K562 (cell line): ENCODE measurements around the gene NUDT6. TPM values are rescaled to one million over a fixed set of nuclear protein-coding genes. Genes with fewer than 3 reads are reported as not detected.

ENCODE experiments used
- ATAC-seq: fragments of 200-7000 bp; cut with Tn5 transposase; 3 replicates; pipeline ENCODE4 v1.9.1; 2020; ENCODE audit warnings: moderate library complexity
- BruUV-seq: library from RNA; stranded (reverse); fragments of 400-500 nt; replicated peaks from 2 replicates; lab custom pipeline; 2021; lab: Mats Ljungman, UMichigan
- CTCF ChIA-PET: fragments of 300-600 bp; formaldehyde crosslinking; extraction: SDS; loops from one replicate; lab custom pipeline; 2021; ENCODE audit warnings: low intra/inter-chr PET ratio; lab: Yijun Ruan, JAX
- POLR2A ChIA-PET: fragments of 300-600, 350-650 bp; sonication (Branson Sonifier 250); formaldehyde crosslinking; extraction: SDS; loops from one replicate; lab custom pipeline; 2021; ENCODE audit warnings: antibody characterized with exemption, inconsistent platforms; lab: Yijun Ruan, JAX
- DNase-seq, 4 experiments: peaks; one replicate each; pipeline versions ENCODE4 v3.0.0 to v3.0.0-alpha.2; 2011 to 2018; ENCODE audit warnings: low spot score in 3 of 4, mixed read lengths in 3 of 4; ENCODE audit errors: extremely low read depth in 1 of 4
- FAIRE-seq: peaks from 2 replicates; lab custom pipeline; 2011; peaks lifted over from hg19 to GRCh38; lab: Jason Lieb, UNC
- H2AFZ ChIP-seq: 2 replicates; pipeline ENCODE4 v1.6.0; 2011; ENCODE audit warnings: low read depth, low read length, control low read depth, inconsistent platforms
- H3K27ac ChIP-seq: fragments of 200-600 bp; 3 replicates; pipeline ENCODE4 v1.8.0; 2011; ENCODE audit warnings: low read depth, mild to moderate bottlenecking, control low read depth, inconsistent platforms, low read length, moderate library complexity, mixed read lengths; ENCODE audit errors: extremely low read depth
- H3K27me3 ChIP-seq, 2 experiments: fragments of 300-600 bp in 1 of 2; 2 replicates in 1 of 2; 3 replicates in 1 of 2; pipeline versions ENCODE4 v1.6.0 to v1.8.0; 2011; ENCODE audit warnings: inconsistent platforms in 2 of 2, low read length in 2 of 2, mild to moderate bottlenecking in 1 of 2, mixed read lengths in 1 of 2, moderate library complexity in 1 of 2; ENCODE audit not compliant: control insufficient read depth in 2 of 2, insufficient read depth in 2 of 2
- H3K36me3 ChIP-seq: fragments of 300-600 bp; 3 replicates; pipeline ENCODE4 v1.8.0; 2011; ENCODE audit warnings: mild to moderate bottlenecking, low read length, inconsistent platforms; ENCODE audit not compliant: control insufficient read depth, insufficient read depth
- H3K4me1 ChIP-seq, 2 experiments: fragments of 200-600 bp in 1 of 2; replicated peaks in 1 of 2; 2 replicates in 1 of 2; 3 replicates in 1 of 2; pipeline versions ENCODE4 v1.5.1 to v1.8.0; 2011; ENCODE audit warnings: inconsistent platforms in 2 of 2, low read length in 2 of 2, mild to moderate bottlenecking in 1 of 2, mixed read lengths in 1 of 2, moderate library complexity in 1 of 2; ENCODE audit not compliant: control insufficient read depth in 2 of 2, insufficient read depth in 2 of 2
- H3K4me2 ChIP-seq: 2 replicates; pipeline ENCODE4 v1.6.1; 2011; ENCODE audit warnings: low read length, control low read depth, inconsistent platforms, mixed read lengths; ENCODE audit not compliant: insufficient read depth
- H3K4me3 ChIP-seq: fragments of 200-600 bp; sonication (generic), shearing (Covaris generic); 2 replicates; pipeline ENCODE4 v1.5.1; 2016; ENCODE audit warnings: control low read depth, inconsistent platforms
- H3K79me2 ChIP-seq: fragments of 200-600 bp; 3 replicates; pipeline ENCODE4 v1.8.0; 2011; ENCODE audit warnings: low read length, inconsistent platforms; ENCODE audit not compliant: control insufficient read depth, insufficient read depth
- H3K9ac ChIP-seq, 2 experiments: 2 replicates each; pipeline versions ENCODE4 v1.6.0 to v1.6.1; 2011; ENCODE audit warnings: low read depth in 2 of 2, low read length in 2 of 2, control low read depth in 1 of 2, inconsistent platforms in 1 of 2, mild to moderate bottlenecking in 1 of 2, mixed read lengths in 1 of 2; ENCODE audit not compliant: insufficient read depth in 1 of 2
- H3K9me1 ChIP-seq: one replicate; pipeline ENCODE4 v1.6.0; 2011; ENCODE audit warnings: inconsistent platforms, mild to moderate bottlenecking, low read length, moderate library complexity; ENCODE audit not compliant: control insufficient read depth, insufficient read depth
- H3K9me3 ChIP-seq: replicated peaks from 2 replicates; pipeline ENCODE4 v1.5.1; 2011; ENCODE audit warnings: low read depth, low read length, inconsistent platforms; ENCODE audit not compliant: control insufficient read depth, insufficient read depth
- H4K20me1 ChIP-seq: replicated peaks from 2 replicates; pipeline ENCODE4 v1.6.1; 2011; ENCODE audit warnings: low read length, inconsistent platforms, mixed read lengths; ENCODE audit not compliant: control insufficient read depth, insufficient read depth
- CSDE1 ChIP-seq, 2 experiments: fragments of 450-650 bp; IDR thresholded peaks; 2 replicates each; pipeline ENCODE4 v1.6.1; 2016; ENCODE audit warnings: mild to moderate bottlenecking in 1 of 2
- DIDO1 ChIP-seq: fragments of 450-650 bp; IDR thresholded peaks from 2 replicates; pipeline ENCODE4 v1.6.1; 2016; ENCODE audit warnings: low read depth, missing biosample characterization, missing genetic modification characterization
- GTF2B ChIP-seq: IDR thresholded peaks from 2 replicates; pipeline ENCODE4 v1.6.1; 2011; ENCODE audit not compliant: insufficient read length; ENCODE audit errors: extremely low read depth
- HNRNPUL1 ChIP-seq: fragments of 200-400 bp; formaldehyde crosslinking; IDR thresholded peaks from 2 replicates; pipeline ENCODE4 v1.6.1; 2017; ENCODE audit warnings: low read length
- KLF16 ChIP-seq: IDR thresholded peaks from 2 replicates; pipeline ENCODE4 v1.6.1; 2016; ENCODE audit warnings: antibody characterized with exemption
- MIER1 ChIP-seq: fragments of 450-650 bp; IDR thresholded peaks from 2 replicates; pipeline ENCODE4 v1.6.1; 2016; ENCODE audit warnings: antibody characterized with exemption, mild to moderate bottlenecking, low read depth
- NFIX ChIP-seq: fragments of 250-450 bp; sonication (Bioruptor Pico); IDR thresholded peaks from 2 replicates; pipeline ENCODE4 v1.4.0; 2020; ENCODE audit warnings: low read depth, mild to moderate bottlenecking, moderate library complexity
- POLR2G ChIP-seq: fragments of 200-400 bp; formaldehyde crosslinking; IDR thresholded peaks from 2 replicates; pipeline ENCODE4 v1.6.1; 2017; ENCODE audit warnings: low read depth, mild to moderate bottlenecking, antibody characterized with exemption, low read length, moderate library complexity
- RBM25 ChIP-seq: fragments of 200-400 bp; formaldehyde crosslinking; IDR thresholded peaks from 2 replicates; pipeline ENCODE4 v1.6.1; 2018; ENCODE audit warnings: low read length, low read depth, moderate library complexity; ENCODE audit not compliant: severe bottlenecking
- SIN3A ChIP-seq, 2 experiments: fragments of 150-350 bp in 1 of 2; IDR thresholded peaks; 2 replicates each; pipeline ENCODE4 v1.6.1; 2011 to 2016; ENCODE audit warnings: borderline replicate concordance in 2 of 2, low read depth in 2 of 2, low read length in 2 of 2, mild to moderate bottlenecking in 2 of 2, moderate library complexity in 2 of 2; ENCODE audit not compliant: control insufficient read depth in 1 of 2
- VEZF1 ChIP-seq: fragments of 200-800 bp; sonication (Bioruptor generic); IDR thresholded peaks from 2 replicates; pipeline ENCODE4 v1.6.1; 2017; ENCODE audit warnings: missing genetic modification characterization, missing compliant biosample characterization
- ZBTB1 ChIP-seq: sonication (generic); formaldehyde crosslinking; IDR thresholded peaks from 2 replicates; pipeline ENCODE4 v1.8.1; 2023; ENCODE audit warnings: missing genetic modification reagents, low read depth, mild to moderate bottlenecking, borderline replicate concordance
- ZNF280A ChIP-seq: fragments of 450-650 bp; IDR thresholded peaks from 2 replicates; pipeline ENCODE4 v1.6.1; 2018; ENCODE audit warnings: mild to moderate bottlenecking, low read depth; ENCODE audit not compliant: partially characterized antibody
- ZNF507 ChIP-seq: conservative IDR thresholded peaks from 2 replicates; pipeline ENCODE4 v1.6.1; 2017; ENCODE audit warnings: missing genetic modification characterization, missing compliant biosample characterization
- ZNF778 ChIP-seq: fragments of 450-650 bp; formaldehyde crosslinking; IDR thresholded peaks from 2 replicates; pipeline ENCODE4 v1.4.0; 2020; ENCODE audit warnings: mild to moderate bottlenecking, moderate library complexity
- WGBS: fragments of 100-300 bp; shearing (Covaris generic); methylation state at CpG from one replicate; pipeline ENCODE4 v1.1.6; 2016; ENCODE audit warnings: low coverage, mixed read lengths; ENCODE audit not compliant: insufficient coverage; ENCODE audit errors: missing lambda C conversion rate; 5-methylcytosine and 5-hydroxymethylcytosine counted together
- in situ Hi-C: fragments of 300-500 bp; cut with MboI; formaldehyde crosslinking; loops from 4 replicates; pipeline ENCODE4 v1.15.0; 2018; ENCODE audit warnings: inconsistent platforms, mixed read lengths
- intact Hi-C: fragments of 100-400 bp; cut with micrococcal nuclease; formaldehyde crosslinking; loops from 2 replicates; pipeline ENCODE4 v1.14.2; 2022
- polyA plus RNA-seq, 8 experiments: library from polyadenylated mRNA; depleted of rRNA in 4 of 8; stranded (reverse) in 5 of 8; unstranded in 3 of 8; fragments of >200 nt; fragmentation: Nextera tagmentation in 2 of 8; fragmentation: Illumina TruSeq in 1 of 8; extraction: Ambion mirVana in 2 of 8; extraction: Trizol in 1 of 8; gene quantifications; 2 replicates each; pipeline versions ENCODE4 v1.2.1 to v1.2.3, GENCODE V29; 2011 to 2014; ENCODE audit warnings: inconsistent platforms in 1 of 8, missing spikeins in 1 of 8
- total RNA-seq, 7 experiments: library from RNA; depleted of rRNA in 6 of 7; stranded (reverse); fragments of >200 nt in 6 of 7; fragmentation: Illumina TruSeq in 2 of 7; extraction: Trizol in 2 of 7; gene quantifications; 2 replicates each; pipeline versions ENCODE4 v1.2.1 to v1.2.3, GENCODE V29; 2011 to 2021; ENCODE audit warnings: low replicate concordance in 1 of 7

NUDT6 gene
- total and polyA plus RNA-seq, 9 of the 15 experiments (the other 6 are each of a cell fraction or from before 2014, with no cell fraction given), result 9.4 to 18.1 (median 13.4) TPM

DNA sequence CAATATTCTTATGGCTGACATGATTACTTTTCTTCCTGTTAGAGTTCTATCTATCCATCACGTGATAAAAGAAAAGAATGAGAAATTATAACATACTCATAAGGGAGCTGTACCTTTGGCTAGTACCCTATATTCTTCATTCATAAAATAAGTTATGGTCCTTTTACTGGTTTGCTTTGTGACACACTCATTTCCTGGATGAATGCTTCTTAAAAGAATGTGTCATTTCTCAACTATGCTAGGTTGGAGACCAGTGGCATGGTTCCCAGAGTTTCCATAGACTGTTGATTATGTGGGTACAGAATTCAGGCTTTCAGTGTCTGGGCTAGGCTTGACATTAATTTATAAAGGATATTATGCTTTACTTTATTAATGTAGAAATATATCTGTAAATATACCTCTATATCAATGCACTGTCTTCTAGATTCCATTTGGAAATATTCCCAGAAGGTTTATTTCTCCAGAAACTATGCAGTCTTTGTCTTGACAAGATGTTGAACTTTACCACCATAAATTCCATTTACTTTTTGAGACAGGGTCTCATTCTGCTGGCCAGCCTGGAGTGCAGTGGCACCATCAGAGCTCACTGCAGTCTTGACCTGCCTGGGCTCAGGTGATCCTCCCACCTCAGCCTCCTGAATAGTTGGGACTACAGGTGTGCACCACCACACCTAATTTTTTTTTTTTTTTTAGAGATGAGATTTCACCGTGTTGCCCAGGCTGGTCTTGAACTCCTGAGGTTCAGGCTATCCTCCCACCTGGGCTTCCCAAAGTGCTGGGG, 23.8 kb downstream of the NUDT6 start:
- no peak overlapping the region for H2AFZ ChIP-seq
- no peak for TF ChIP-seq ZBTB1
- no peak for TF ChIP-seq GTF2B
- no peak for TF ChIP-seq ZNF778 (CRISPR knock-in tag)
- TF ChIP-seq NFIX (CRISPR knock-in tag), result no peak
- no peak for TF ChIP-seq RBM25
- no peak for TF ChIP-seq MIER1
- no peak for TF ChIP-seq DIDO1 (tag)
- TF ChIP-seq POLR2G, result no peak
- TF ChIP-seq KLF16, result no peak
- no peak for TF ChIP-seq HNRNPUL1
- TF ChIP-seq ZNF507 (tag), result no peak
- no peak for TF ChIP-seq CSDE1 (IDR thresholded peaks at IDR 0.05)
- TF ChIP-seq VEZF1 (CRISPR knock-in tag), result no peak
- no peak for TF ChIP-seq SIN3A (IDR thresholded peaks at IDR 0.05; ENCODE audit: borderline replicate concordance in 2 of 2, control insufficient read depth in 1 of 2, low read depth in 2 of 2, low read length in 2 of 2)
- TF ChIP-seq ZNF280A, result no peak
- in situ Hi-C loops (no loop called here), intact Hi-C loops (no loop called here)
- no peak overlapping the region for H3K4me3 ChIP-seq
- peaks cover 24% of the 10 kb centered on the region; the same call in 2 of the 3 replicates for H3K36me3 ChIP-seq
- DNase-seq, result no peak
- no peaks in the 10 kb centered on the region for H4K20me1 ChIP-seq
- no peak overlapping the region for H3K4me2 ChIP-seq
- ATAC-seq, result no peak
- no TSS peak for BruUV-seq
- H3K27me3 ChIP-seq, result no peaks in the 10 kb centered on the region
- POLR2A ChIA-PET, result interaction anchor here (0.7 kb wide), 1 partner anchor 259 kb away, joined by 3 read pairs; no protein-coding TSS in a partner anchor
- H3K9ac ChIP-seq, result no peak overlapping the region
- H3K27ac ChIP-seq, result no peak overlapping the region
- WGBS, result 80% methylated on average over 1 of the region's 2 CpGs
- H3K9me1 ChIP-seq, result no peaks in the 10 kb centered on the region
- CTCF ChIA-PET, result no interaction called here
- no peaks in the 10 kb centered on the region for H3K9me3 ChIP-seq
- no peaks in the 10 kb centered on the region for H3K79me2 ChIP-seq
- FAIRE-seq, result no peak
- H3K4me1 ChIP-seq, result no peaks in the 10 kb centered on the region
